HepG2 (cell line): ENCODE measurements around the gene CORO1C. TPM values are rescaled to one million over a fixed set of nuclear protein-coding genes. Genes with fewer than 3 reads are reported as not detected.

ENCODE experiments used
- CCAR2 ChIP-seq: fragments of 200-400 bp; formaldehyde crosslinking; optimal IDR thresholded peaks from 2 replicates; pipeline ENCODE3; 2018; ENCODE audit warnings: low read depth, mild to moderate bottlenecking, low read length, moderate library complexity
- DMAP1 ChIP-seq: IDR thresholded peaks from 2 replicates; pipeline ENCODE4 v1.6.1; 2016
- EP300 ChIP-seq, 3 experiments: sonication (generic) in 1 of 3; formaldehyde crosslinking in 1 of 3; IDR thresholded peaks; 2 replicates each; pipeline versions ENCODE4 v1.5.1 to v1.6.1; 2011 to 2020; ENCODE audit warnings: low read depth in 2 of 3, low read length in 2 of 3, borderline replicate concordance in 1 of 3, improper control_type of control experiment in 1 of 3, mild to moderate bottlenecking in 1 of 3, missing genetic modification reagents in 1 of 3, moderate library complexity in 1 of 3
- FOXK1 ChIP-seq: sonication (generic); formaldehyde crosslinking; IDR thresholded peaks from 2 replicates; pipeline ENCODE4 v1.4.0; 2020; ENCODE audit warnings: low read depth, missing genetic modification reagents, borderline replicate concordance
- HMGXB4 ChIP-seq, 2 experiments: sonication (generic) in 1 of 2; formaldehyde crosslinking in 1 of 2; IDR thresholded peaks; 2 replicates each; pipeline versions ENCODE4 v1.4.0 to v1.6.1; 2018 to 2020; ENCODE audit warnings: missing genetic modification reagents in 2 of 2, borderline replicate concordance in 1 of 2, low read depth in 1 of 2, mild to moderate bottlenecking in 1 of 2, missing biosample characterization in 1 of 2
- IRF2 ChIP-seq: IDR thresholded peaks from 2 replicates; pipeline ENCODE4 v1.6.1; 2018; ENCODE audit warnings: missing genetic modification reagents, missing compliant biosample characterization
- MEIS2 ChIP-seq: sonication (generic); formaldehyde crosslinking; IDR thresholded peaks from 2 replicates; pipeline ENCODE4 v1.9.0; 2021; ENCODE audit warnings: mild to moderate bottlenecking, missing genetic modification reagents
- MLX ChIP-seq: IDR thresholded peaks from 2 replicates; pipeline ENCODE4 v1.6.1; 2016
- MYPOP ChIP-seq: sonication (generic); formaldehyde crosslinking; IDR thresholded peaks from 2 replicates; pipeline ENCODE4 v1.8.1; 2023; ENCODE audit warnings: mild to moderate bottlenecking, moderate library complexity, missing genetic modification reagents
- TBX2 ChIP-seq: sonication (generic); formaldehyde crosslinking; IDR thresholded peaks from 2 replicates; pipeline ENCODE4 v1.5.0; 2020; ENCODE audit warnings: missing genetic modification reagents, mild to moderate bottlenecking, borderline replicate concordance
- TEAD3 ChIP-seq: optimal IDR thresholded peaks from 2 replicates; pipeline ENCODE3; 2016; ENCODE audit warnings: borderline replicate concordance
- THAP11 ChIP-seq: IDR thresholded peaks from 2 replicates; pipeline ENCODE4 v1.6.1; 2016; ENCODE audit warnings: missing biosample characterization, missing genetic modification reagents
- U2AF1 ChIP-seq: fragments of 200-400 bp; formaldehyde crosslinking; optimal IDR thresholded peaks from 2 replicates; pipeline ENCODE3; 2017; ENCODE audit warnings: mild to moderate bottlenecking, low read depth, low read length
- ZBTB34 ChIP-seq: sonication (generic); formaldehyde crosslinking; IDR thresholded peaks from 2 replicates; pipeline ENCODE4 v1.8.0; 2022; ENCODE audit warnings: mild to moderate bottlenecking, missing genetic modification reagents
- ZFP36 ChIP-seq: fragments of 150-350 bp; IDR thresholded peaks from 2 replicates; pipeline ENCODE4 v1.6.1; 2018; ENCODE audit warnings: borderline replicate concordance, low read length, low read depth; ENCODE audit not compliant: partially characterized antibody
- ZFP91 ChIP-seq: sonication (generic); formaldehyde crosslinking; IDR thresholded peaks from 2 replicates; pipeline ENCODE4 v1.9.0; 2022; ENCODE audit warnings: missing genetic modification reagents, mild to moderate bottlenecking, borderline replicate concordance
- ZNF232 ChIP-seq: sonication (generic); formaldehyde crosslinking; IDR thresholded peaks from 2 replicates; pipeline ENCODE4 v1.4.0; 2020; ENCODE audit warnings: missing genetic modification reagents, borderline replicate concordance
- ZNF691 ChIP-seq: sonication (generic); formaldehyde crosslinking; IDR thresholded peaks from 2 replicates; pipeline ENCODE4 v1.4.0; 2020; ENCODE audit warnings: missing genetic modification reagents, low read depth, mild to moderate bottlenecking, borderline replicate concordance
- ZNF792 ChIP-seq: IDR thresholded peaks from 2 replicates; pipeline ENCODE4 v1.6.1; 2016
- polyA plus RNA-seq, 8 experiments: library from polyadenylated mRNA; depleted of rRNA in 3 of 8; stranded (reverse) in 7 of 8; unstranded in 1 of 8; fragments of >200 nt; fragmentation: Illumina TruSeq in 4 of 8; extraction: Trizol in 4 of 8; gene quantifications; 2 replicates each; pipeline versions ENCODE4 v1.2.1 to v1.2.3, GENCODE V29; 2011 to 2016; ENCODE audit warnings: low read depth in 4 of 8, missing spikeins in 1 of 8, mixed read lengths in 1 of 8; ENCODE audit not compliant: insufficient read depth in 1 of 8
- total RNA-seq, 5 experiments: library from RNA; depleted of rRNA; stranded (reverse); fragments of >200 nt; fragmentation: Illumina TruSeq; extraction: Trizol; gene quantifications; 2 replicates each; pipeline ENCODE4 v1.2.3, GENCODE V29; 2016; ENCODE audit warnings: low read depth in 1 of 5

CORO1C gene
- total and polyA plus RNA-seq, 2 of the 13 experiments (the other 11 are each of a cell fraction or from before 2014, with no cell fraction given), result 73.7 to 131 TPM

- peak; percentile 57 for TF ChIP-seq TEAD3 (CRISPR knock-in tag)
- peak; percentile 20; the same call in 1 of the 2 replicates for TF ChIP-seq THAP11 (CRISPR knock-in tag)
- peak; percentile 56 for TF ChIP-seq DMAP1
- peak; percentile 44; the same call in 1 of the 2 replicates for TF ChIP-seq ZNF232 (CRISPR knock-in tag)
- TF ChIP-seq ZFP36, result peak; percentile 78
- TF ChIP-seq U2AF1, result peak; percentile 57
- peak; percentile 46; the same call in 1 of the 2 replicates for TF ChIP-seq ZFP91 (CRISPR knock-in tag)
- 0 out of 2 replicates have a peak, but pooled peaks have one; percentile 35 for TF ChIP-seq ZNF691 (CRISPR knock-in tag)
- TF ChIP-seq FOXK1, result peak; percentile 53; the same call in 1 of the 2 replicates
- TF ChIP-seq ZNF792 (CRISPR knock-in tag), result 0 out of 2 replicates have a peak, but pooled peaks have one; percentile 52
- TF ChIP-seq CCAR2, result no peak
- peak; percentile 67; the same call in 1 of the 2 replicates for TF ChIP-seq ZBTB34 (CRISPR knock-in tag)
- peak in 1 of 2 experiments; percentile 34; a peak in 1 of 4 replicates for TF ChIP-seq HMGXB4 (CRISPR knock-in tag; IDR thresholded peaks at IDR 0.05; ENCODE audit: borderline replicate concordance in 1 of 2, low read depth in 1 of 2)
- no peak for TF ChIP-seq MLX (CRISPR knock-in tag)
- 0 out of 2 replicates have a peak, but pooled peaks have one; percentile 37 for TF ChIP-seq MYPOP (CRISPR knock-in tag)
- TF ChIP-seq EP300 (IDR thresholded peaks at IDR 0.05; ENCODE audit: low read depth in 2 of 2, low read length in 2 of 2), result peak; percentile 37 to 51; a peak in 2 of 4 replicates
- no peak; the same call in 1 of the 2 replicates for TF ChIP-seq EP300 (CRISPR knock-in tag; IDR thresholded peaks at IDR 0.05; ENCODE audit: borderline replicate concordance)
- peak; percentile 30; the same call in 1 of the 2 replicates for TF ChIP-seq TBX2 (CRISPR knock-in tag)
- peak; percentile 79; the same call in 1 of the 2 replicates for TF ChIP-seq MEIS2 (CRISPR knock-in tag)
- TF ChIP-seq IRF2 (CRISPR knock-in tag), result peak; percentile 19; the same call in 1 of the 2 replicates
These were observed 39.9 kb downstream of the CORO1C start (continued) for GRCh38 chr12:108691175-108691997.
